HG03097 (cell line): ENCODE data around the gene KNDC1.

Experiments used
- ATAC-seq: cut with Tn5 transposase; IDR thresholded peaks from one replicate; pipeline ENCODE4 v1.9.1; 2021; ENCODE audit not compliant: unreplicated experiment, low FRiP score

Gene KNDC1

DNA sequence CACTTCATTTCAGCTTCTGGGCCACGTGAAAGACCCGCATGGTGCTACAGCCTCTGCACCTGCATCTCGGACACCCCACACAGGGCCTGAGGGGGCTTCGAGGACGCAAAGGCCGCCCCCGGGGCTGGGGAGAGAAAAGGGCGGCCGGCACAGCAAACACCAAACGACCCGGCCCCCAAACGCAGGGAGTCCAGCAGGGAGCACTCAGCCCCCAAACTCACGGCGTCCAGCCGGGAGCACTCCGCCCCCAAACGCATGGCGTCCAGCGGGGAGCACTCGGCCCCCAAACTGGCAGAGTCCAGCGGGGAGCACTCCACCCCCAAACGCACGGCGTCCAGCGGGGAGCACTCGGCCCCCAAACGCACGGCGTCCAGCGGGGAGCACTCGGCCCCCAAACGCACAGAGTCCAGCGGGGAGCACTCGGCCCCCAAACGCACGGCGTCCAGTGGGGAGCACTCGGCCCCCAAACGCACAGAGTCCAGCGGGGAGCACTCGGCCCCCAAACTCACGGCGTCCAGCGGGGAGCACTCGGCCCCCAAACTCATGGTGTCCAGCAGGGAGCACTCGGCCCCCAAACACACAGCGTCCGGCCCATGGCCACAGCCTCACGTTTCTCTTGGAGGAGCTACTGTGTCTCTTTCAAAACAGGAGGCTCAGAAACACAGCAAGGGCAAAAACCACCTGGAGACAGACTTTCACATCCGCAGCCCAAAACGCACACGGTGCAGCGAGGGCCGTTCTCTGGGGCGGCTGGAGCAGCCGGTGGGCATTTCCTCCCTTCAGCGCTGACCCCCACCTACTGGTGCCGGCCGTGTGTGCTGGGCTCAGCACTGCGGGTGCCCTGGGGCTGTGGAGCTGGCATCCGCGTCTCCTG lies 43.0 kb downstream of the KNDC1 start:
- ATAC-seq, result no peak

DNA sequence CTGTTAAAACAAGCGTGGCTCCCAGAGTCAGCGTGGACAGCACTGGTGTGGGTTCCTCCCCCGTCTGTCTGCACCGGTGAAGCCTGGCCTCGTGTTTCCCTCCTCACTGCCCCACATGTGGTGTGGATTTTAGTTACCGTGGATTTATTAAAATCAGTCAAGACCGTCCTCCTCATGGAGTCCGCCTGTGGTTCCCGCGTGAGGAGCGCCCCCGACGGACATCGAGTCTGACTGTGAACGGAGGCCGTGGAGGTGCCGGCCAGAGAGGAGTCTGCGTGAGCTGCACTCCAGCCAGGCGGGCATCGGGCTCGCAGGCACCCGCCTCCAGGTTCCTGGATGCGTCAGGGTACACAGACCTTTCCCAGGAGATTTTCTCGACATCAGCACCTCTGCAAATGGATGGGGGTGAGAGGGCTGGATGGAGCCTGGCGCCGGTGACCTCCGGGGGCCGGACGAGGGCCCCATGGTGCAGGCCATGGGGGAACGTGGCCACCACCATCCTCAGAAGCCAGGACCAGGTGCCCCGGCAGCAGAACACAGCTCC lies 43.7 kb downstream of the KNDC1 start:
- no peak for ATAC-seq

DNA sequence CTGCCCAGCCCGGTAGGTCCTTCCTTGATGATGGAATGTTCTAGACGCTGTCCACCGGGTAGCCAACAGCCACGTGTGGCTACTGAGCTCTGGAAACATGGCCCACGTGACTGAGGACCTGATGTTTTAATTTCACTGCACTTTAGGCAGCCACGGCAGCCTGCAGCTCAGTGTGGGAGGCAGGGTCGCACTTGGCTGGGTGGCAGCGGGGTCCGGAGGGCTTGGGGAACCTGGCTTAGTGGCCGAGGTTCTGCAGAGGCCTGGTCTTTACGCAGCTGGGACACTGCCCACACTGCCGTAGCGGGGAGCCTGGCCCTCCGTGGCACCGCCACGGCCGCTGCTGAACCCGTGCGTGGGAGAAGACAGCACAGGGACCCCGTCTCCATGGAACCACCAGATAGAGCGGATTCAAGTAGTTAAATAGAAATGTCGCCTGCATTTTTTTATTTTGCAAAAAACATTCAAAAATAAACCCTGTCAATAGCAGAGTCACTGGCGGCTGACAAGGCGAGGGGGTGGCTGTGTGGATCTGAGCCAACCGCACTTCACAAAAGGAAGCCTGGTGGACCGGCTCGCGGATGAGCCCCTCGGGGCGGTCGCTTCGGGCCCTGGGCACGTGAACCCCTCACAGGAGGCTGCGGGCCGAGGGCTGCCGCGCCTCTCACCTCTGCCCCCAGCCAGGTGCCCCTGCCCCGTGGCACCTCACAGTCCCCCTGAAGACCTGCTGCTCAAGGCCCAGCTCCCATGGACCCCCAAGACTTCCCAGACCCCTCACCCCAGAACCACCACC lies 44.4 kb downstream of the KNDC1 start:
- ATAC-seq, result no peak

DNA sequence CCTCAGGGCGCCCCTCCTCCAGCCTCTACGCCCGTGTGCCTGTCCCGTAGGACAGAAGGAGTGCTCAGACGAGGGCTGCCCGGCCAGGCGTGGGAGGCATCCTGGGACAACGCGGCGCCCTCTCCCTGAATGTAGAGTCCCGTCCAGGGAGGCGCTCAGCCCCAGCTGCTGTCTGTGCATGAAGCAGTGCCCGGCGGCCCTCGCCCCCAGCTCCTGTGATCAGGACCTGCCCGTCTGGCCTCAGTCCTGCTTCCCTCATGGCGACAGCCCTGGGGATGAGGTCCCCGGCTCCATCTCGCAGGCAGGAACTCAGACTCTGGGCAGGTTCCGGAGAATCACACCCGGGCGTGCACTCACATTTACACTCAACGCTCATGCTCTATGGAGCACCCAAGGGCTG lies 45.1 kb downstream of the KNDC1 start:
- ATAC-seq, result no peak

DNA sequence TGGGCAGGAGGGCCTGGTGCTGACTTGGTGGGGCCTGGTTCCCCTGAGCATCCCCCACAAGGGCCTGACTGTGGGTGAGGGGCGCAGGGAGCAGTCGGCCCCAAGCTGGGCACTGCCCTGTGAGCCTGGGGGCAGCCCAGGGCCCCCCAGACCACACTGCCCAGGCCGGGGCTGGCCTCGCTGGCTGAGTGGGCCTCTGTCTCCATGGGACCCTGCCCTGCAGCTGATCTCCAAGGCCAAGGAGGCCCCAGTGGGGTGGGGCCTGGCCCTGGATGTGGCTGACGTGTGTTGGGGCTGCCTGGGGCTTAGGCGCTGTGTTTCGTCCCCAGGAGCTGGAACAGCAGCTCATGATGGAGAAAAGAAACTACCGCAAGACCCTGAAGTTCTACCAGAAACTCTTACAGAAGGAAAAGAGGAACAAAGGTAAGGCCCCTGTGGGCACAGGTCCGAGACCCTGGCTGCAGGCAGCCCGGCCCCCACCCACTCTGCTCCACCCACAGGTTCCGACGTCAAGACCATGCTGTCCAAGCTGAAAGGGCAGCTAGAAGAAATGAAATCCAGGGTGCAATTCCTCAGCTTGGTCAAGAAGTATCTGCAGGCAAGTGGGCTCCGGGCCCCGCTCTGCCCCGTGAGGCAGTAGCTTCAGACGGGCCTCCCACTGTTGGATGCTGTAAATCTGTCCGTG lies 46.5 kb downstream of the KNDC1 start:
- ATAC-seq, result no peak

DNA sequence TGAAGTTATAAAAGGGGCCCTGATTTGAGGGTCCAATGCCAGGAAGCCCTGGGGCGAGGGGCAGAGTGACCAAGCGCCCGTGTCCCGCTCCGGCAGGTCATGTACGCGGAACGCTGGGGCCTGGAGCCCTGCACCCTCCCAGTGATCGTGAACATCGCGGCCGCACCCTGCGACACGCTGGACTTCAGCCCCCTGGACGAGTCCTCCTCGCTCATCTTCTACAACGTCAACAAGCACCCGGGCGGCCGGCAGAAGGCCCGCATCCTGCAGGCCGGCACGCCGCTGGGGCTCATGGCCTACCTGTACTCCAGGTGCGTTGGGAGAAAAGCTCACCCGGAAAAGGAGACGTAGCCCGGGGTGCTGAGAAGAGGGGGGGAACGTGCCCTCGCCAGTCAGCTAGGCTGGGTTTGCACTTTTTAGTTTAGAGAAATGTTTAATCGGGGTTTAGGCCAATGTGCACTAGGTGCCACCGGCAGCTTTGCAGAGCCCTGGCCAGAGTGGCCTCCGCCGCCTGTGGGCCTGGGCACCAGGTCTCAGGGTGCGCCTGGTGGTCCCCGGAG lies 47.1 kb downstream of the KNDC1 start:
- no peak for ATAC-seq

DNA sequence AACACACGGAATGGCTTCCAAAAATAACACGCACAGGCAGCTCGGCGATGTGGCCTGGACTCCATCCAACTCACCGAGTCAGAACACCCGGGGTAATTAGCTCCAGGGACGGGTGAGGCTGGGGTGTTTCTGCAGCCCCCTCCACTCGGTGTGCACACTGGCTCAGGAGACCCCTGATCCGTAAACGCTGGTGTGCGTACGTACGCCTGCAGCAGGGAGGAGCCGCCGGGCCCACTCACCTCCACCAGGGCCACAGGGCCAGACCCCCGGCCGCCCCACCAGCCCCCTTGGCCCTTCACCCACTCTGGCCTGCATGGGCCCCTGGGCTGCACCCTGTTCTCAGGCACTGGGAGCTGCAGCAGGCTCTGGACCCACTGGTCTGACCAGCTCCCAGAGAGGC lies 47.6 kb downstream of the KNDC1 start:
- no peak for ATAC-seq

DNA sequence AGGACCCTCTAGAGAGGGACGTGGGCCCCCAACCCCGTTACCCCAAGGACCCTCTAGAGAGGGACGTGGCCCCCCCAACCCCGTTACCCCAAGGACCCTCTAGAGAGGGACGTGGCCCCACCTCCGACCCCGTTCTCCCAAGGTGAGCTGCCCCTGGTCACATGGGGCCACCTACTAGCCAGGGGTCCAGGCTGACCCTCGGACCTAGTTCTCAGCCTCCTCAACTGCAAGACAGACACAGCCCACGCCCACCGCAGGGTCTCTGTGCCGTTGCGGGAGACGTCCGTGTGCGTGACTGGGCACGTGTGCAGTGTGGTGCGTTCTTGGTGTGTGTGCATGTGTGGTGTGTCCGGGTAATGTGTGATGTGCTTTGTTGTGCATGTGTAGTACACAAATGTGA lies 48.4 kb downstream of the KNDC1 start:
- ATAC-seq, result no peak

DNA sequence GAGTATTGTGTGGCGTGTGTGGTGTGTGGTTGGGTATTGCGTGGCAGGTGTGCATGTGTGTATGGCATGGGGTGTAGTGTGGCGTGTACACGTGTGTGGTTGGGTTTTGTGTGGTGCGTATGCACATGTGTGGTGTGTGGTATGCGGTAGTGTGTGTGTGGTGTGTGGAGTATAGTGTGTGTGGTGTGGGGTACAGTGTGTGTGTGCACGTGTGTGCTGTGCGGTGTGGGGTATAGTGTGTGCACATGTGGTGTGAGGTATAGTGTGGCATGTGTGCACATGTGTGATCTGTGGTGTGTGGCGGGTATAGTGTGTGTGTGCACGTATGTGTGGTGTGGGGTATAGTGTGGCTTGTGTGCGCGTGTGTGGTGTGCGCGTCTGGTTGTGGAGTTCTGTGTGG lies 49.1 kb downstream of the KNDC1 start:
- no peak for ATAC-seq

DNA sequence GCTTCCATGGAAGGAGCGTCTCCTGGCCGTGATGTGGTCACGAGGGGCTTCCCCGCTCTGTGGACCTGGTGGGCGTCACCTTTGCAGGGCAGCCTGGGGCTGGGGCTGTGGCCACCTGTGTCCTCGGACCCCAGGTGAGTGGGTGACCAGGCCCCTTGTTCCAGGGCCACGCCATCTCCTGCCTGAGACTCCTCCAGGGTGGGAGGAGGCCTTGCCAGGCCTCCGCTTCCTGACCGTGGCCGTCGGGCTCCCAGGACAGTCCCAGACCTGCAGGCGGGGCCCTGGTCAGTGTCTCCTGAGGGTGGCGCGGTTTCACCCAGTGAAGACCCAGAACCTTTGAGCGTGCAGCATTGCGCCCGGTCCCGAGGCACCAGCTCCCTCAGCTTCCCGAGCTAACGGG lies 49.6 kb downstream of the KNDC1 start:
- ATAC-seq, result no peak

DNA sequence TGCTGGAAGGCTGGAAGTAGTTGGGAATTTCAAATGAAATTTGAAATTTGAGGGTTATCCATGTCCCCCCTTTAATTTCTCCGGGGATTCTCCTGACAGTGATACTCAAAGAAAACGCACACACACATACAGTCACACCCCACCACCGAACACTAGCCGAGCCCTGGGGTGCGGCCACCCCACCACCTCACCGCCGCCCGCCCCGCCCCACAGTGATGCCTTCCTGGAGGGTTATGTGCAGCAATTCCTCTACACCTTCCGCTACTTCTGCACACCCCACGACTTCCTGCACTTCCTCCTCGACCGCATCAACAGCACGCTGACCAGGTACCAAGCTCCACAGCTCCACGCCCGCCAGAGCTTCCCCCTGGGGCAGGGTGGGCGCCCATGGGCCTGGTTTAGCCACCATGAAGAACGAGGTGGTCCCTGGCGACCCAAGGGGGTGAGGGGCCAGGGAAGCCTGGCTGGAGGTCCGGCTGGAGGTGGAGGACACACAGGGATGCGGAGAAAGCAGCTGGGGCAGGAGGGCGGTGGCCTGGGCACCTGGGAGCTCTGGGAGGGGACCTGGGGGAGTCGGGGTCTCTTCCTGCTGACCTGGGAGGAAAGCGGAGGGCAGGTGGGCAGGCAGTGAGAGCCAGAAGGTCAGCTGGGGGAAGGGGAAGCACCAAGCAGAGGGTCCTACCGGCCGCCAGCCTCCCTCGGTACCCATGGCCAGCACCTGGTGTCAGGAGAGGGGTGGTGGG lies 50.5 kb downstream of the KNDC1 start:
- ATAC-seq, result no peak

DNA sequence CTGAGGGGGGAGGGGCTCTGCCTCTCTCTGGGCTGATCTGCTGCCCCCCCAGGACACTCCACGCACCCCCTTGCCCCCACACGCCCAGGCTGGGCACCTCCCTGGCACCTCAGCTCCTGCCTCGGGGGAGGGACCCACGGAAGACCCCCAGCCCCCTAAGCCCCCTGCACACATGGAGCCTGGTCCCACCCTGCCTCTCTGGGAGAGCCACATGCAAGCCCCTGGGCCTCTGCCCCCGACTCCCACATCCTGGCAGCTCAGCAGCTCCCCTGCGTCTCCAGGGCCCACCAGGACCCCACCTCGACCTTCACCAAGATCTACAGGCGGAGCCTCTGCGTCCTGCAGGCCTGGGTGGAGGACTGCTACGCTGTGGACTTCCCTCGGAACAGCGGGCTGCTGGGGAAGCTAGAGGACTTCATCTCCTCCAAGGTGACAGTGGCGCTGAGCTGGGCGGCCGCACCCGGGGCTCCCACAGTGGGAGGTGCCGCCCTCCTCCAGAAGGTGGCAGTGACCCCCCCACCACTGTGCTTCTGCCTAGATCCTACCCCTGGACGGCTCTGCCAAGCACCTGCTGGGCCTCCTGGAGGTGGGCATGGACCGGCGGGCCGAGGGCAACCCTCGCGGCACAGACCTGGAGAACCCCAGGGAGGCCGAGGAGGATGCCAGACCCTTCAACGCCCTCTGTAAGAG lies 51.3 kb downstream of the KNDC1 start:
- no peak for ATAC-seq

DNA sequence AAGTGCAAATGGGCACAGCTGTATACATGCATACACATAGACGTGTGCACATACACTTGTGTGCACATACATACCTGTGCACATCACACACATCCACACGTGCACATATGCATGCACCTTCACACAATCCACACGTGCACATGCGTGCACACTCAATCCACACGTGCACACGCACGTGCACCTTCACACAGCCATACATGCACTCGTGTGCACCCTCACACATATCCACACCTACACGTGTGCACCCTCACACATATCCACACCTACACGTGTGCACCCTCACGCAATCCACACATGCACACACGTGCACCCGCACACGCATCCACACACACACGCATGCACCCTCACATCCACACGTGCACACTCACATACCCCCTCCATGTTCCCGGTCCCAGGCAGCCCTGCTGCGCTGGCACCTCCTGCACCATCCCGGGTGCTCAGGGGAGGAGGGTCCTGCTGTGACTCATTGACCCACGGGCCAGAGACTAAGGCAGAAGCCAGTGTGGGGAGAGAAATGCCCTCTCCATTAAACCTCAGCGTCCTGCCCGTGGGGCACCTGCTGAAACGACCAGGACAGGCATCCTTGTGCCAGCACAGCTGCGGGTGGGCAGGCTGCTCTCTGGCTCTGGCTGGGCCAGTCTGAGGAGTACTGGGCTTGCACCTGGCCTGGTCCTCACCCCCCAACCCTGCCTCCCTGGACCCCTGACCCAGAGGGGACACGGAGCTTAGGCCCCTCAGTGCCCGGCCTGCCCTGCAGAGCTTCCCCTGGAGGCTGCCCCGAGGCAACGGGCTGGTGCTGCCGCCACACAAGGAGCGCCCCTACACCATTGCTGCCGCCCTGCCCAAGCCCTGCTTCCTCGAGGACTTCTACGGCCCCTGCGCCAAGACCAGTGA lies 52.2 kb downstream of the KNDC1 start:
- ATAC-seq, result no peak

DNA sequence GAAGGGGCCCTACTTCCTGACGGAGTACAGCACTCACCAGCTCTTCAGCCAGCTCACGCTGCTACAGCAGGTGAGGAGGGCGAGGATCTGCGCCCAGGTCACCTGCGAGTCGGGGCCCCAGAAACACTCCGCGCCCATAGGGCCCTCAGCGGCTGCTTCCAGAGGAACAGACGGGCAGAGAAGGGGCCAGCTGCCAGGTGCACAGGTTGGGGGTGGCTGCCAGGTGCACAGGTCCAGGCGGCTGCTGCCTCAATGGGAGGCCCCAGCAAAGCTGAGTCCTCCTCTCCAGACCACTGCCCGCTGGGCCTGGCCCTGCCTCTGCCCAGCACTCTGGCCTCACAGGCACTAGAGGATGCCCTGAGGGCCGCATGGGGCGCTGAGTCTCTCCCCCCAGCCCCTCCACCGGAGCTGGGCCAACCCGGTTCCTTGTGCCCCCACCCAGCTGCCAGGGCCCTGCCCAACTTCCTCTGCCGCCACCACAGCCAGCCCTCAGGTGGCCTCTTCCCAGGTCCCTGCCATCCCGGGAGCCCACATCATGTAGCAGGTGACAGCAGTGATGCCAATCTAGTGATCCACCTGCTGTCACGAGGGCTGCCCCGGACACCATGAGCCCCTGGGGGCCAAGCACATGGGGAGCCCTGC lies 53.0 kb downstream of the KNDC1 start:
- ATAC-seq, result no peak

DNA sequence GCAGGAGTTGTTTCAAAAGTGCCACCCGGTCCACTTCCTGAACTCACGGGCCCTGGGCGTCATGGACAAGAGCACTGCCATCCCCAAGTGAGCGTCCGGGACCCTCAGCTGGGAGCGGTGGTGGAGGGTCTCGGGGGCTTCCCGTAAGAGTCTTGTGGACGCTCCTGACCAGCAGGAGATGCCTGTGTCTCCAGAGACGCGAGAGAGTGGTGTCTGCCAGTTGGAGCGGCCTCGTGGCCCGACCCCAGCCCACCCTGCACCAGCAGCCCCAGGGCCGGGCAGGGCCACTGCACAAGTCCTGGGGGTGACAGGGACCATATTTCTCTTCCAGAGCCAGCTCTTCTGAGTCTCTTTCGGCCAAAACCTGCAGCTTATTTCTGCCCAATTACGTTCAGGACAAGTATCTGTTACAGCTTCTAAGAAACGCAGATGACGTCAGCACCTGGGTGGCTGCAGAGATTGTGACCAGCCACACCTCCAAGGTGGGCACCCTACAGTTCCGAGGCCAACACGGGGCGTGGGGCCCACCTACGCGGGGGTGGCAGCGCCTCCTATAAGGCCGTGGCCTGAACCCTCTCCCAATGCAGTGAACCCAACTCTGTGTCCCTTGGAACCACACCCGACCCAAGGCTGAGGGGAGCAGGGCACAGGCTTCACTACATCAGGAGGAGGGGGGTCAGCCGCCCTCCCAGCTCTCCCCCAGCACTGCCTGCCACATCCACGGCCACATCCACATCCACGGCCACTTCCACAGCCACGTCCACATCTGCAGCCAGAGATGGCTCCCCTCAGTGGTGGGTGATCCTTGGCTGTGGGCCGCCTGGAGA lies 53.8 kb downstream of the KNDC1 start:
- no peak for ATAC-seq

DNA sequence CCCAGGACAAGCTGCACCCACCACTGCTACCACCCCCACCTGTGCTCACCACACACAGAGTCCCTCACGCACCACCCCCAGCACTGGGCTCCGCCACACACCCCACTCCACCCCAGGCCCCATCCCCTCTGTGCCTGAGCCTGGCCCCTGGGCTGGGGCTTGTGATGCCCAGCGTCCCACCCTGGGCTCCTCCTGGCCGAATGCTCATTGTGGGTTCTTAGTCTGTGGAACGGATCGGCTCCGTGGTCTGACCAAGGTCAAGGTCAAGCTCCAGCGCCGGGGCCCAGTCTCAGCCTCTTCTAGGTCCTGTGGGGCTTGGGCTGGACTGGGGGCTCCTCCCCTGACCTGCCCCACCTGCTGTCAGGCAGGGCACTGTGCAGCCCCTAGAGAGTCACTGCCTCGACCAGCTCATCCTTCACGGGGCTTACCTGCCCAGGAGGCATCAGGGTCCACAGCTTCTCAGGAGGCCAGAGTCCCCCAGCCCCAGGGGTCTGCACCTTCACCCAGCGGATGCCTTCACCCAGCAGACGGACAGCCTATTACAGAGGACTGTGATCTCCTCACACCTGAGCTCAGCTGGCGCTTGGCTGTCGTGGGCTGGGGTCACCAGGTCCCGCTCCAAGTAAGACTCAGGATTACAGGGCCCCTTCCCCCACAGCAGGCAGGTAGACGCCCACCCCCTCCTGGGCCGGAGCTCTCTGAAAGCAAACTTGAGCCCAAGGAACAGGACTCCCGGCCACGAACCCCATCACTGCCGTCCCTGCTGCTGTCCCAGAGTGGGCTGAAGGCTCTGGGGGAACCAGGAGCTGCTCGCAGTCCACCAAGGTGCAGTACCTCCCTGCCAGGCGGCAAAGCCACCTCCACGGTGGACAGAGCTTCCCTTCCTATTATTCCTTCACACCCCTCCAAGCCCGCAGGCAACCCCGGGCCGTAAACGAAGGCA lies 54.7 kb downstream of the KNDC1 start:
- ATAC-seq, result no peak
